ENCODE measurements around the gene RYR3.

RYR3 gene

DNA sequence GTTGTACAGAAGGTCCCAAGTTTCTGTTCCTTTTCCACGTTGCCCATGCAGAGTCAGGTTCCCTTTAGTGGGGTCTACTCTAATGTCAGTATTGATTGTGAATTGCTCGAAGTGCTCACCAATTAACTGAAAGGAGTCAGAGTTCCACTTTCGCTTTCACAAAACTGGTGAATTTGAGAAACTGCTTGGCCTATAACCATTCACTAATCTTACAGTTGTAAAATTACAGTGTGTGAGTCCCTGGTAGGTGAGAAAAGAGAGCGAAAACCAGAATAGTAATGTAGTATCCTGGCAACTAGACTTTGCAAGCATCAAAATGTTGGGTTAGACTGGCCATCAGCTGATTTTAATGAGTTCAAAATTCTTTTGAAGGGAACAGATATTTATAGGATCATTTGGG lies 420.0 kb downstream of the RYR3 start:
- no peak for DNase-seq

DNA sequence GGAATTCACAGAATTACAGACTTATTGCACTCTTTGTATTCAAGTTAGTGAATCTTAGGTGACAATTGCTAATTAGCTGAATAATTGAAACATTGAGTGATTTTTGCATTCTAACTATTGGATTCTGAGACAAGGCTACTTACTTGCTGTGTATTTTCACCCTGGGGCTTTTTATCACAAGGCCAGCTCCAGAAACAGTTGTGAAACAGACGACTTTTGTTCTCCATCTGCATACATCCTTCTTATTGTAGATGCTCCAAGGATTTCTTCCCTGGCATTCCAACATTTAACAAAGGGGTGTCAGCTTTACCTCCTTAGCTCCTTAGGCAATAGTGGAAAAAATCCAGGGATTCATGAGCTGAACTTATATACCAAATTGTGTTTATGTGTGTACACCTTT lies 424.4 kb downstream of the RYR3 start:
- DNase-seq = no peak

DNA sequence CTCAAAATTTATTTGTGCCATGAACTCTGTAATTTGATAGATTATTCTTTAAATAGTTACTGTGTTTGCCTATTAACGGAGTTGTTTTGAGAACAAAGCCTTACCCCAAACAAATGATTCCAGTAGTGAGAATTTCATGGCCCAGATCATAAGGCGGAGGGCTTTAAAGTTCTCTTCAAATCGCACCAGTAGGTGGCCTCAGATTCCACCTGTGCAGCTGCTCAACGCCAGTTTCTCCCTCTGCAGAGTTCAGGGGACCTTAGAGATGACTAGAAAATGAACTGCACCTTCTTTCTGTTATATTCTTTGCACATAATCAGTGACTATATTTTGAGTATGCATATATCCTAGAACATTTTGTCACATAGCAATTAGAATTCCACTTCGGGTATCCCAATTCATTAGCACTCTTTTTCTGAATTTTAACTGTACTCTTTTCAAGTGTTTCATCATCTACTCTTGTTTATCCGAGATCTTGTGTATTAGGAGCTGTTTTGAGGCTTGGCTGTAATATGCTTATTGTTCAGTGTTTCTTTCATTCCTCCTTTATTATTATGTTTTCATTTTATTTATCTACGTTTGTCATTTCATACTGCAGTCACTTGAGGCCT lies 425.0 kb downstream of the RYR3 start:
- peak; percentile 37 for DNase-seq

DNA sequence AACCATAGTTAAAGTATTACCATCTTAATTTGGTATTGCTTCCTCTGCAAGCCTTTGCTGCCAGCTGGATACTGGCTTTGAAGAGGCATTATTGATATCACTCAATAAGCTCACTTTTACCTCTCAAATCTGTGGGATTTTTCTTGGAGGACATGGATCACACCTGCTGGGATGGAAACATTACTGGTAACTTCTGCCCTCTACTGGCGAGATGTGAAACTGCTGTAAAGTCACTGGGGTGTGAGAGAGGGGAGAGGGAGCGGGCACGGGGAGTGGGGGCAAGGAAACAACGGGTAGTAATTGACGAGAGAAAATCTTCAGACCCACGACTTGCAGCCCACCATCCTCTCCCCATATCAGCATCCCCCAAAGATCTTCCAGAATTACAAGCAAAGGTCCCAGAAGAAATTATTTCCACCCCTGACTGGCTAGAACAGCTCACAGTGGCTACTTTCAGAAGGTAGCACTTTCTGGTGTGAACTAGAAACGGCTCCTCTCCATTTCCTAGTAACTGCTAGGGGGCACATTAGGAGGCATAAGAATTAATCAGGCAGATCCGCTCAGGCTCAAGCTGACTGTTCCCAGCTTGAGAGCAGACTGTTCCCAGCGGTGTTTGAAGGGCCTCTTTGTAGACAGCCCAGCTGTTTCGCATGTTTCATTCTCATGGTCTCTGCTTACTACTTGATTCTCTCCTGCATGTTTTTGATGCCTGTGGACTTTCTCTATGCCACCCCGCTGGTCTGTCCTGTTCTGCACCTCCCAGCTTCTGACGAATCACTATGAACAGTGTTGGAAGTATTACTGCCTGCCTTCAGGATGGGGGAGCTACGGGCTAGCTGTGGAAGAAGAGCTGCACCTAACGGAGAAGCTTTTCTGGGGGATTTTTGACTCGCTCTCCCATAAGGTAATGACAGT lies 427.2 kb downstream of the RYR3 start:
- peak; percentile 56 for DNase-seq

DNA sequence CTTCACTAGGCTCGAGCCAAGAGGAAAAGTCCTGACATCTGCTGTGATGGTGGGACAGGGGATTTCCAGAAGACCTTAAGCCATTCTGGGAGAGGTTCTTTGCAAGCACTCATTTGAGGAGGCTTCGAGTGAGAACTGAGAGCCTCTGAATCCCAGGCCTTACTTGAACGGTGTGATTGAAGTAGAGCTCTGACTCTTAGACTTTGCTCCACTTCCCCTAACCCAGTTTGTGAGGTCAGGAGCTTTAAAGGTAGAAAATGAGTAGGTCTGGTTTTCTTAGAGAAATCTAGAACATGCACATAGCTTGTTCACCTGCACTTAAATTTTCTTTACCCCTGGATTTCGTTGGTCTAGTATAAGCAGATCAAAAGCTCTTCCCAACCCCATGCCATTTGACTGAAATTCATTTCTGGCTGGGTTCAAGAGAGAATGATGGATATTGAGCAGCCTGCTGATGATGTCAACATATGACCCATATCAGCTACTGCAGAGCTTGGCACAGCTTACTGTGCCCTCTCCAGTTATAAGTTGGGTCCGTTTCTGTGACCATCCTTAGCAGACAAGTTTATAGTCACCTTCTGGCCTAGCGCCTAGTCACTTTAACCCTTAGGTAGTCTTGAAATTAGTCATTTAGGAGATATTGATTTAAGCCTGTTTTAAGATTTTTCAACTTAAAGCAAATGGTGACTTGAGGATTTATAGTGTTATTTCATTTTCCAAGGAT lies 428.3 kb downstream of the RYR3 start:
- peak; percentile 60 for DNase-seq

DNA sequence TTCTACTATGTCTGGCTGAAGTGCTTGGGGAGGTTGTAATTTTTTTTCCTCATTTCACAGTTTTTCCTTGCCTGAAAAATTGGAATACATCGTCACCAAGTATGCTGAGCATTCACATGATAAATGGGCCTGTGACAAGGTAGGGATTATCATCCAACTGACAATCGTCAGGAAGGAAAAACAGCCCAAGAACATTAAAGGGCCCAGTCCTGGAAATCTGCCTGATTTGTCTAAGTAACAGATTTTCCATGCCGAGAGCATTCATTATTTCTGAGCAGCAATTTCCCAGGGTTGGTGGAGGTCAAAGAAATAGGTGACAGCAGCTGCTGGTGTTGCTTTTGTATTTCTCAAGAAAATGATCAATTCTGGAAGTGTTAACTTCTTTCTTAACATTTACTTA lies 431.5 kb downstream of the RYR3 start:
- DNase-seq = no peak

DNA sequence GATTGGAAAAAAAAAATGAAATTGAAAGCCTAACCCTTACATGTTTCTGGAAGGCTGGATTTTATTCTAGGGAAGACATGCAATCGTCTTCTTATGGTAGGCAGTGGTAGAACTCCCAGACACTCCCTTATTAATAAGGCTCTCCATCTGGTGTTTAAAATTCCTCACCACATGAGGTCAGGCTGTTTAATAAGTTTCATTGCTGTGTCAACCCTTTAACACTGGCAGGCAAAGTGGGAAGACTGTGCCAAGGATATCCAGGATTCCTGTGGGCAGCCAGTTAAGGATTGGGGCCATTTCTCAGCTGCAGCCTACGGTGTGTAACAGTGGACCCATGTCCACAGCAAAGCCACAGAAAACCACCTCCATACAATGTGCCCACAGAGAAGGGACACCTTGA lies 432.0 kb downstream of the RYR3 start:
- DNase-seq = no peak

DNA sequence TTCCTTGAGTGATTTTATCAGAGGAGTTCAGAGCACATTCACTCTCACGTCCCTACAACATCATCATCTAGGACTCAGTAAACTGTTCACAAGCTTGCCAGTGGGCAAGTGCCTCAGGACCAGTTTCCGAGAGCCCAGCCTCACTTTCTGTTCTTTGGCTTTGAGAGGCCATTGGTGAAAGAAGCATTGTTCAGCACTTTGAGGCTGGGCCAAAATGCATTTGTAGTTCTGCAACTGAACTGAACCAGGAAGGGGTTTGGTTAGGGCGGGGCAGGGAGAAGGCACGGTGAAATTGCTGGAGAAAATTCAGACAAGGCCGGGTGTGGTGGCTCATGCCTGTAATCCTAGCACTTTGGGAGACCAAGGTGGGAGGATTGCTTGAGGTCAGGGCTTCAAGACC lies 435.4 kb downstream of the RYR3 start:
- no peak for DNase-seq

DNA sequence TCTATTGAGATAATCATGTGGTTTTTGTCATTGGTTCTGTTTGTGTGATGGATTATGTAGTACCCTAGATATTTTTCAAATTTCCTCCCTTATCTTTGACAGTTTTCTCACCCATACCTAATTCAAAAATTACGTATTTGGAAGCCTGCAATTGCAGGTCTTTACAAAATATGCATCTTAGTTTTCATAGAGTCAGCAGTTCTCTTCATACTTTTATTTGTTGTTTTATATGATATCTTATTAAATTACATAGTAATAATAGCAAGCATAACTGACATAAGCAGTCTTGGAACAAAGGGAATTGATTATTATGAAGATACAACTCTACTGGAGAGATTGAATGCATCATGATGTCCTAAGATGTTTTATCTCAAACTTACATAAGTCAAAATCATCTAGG lies 442.2 kb downstream of the RYR3 start:
- no peak for DNase-seq

DNA sequence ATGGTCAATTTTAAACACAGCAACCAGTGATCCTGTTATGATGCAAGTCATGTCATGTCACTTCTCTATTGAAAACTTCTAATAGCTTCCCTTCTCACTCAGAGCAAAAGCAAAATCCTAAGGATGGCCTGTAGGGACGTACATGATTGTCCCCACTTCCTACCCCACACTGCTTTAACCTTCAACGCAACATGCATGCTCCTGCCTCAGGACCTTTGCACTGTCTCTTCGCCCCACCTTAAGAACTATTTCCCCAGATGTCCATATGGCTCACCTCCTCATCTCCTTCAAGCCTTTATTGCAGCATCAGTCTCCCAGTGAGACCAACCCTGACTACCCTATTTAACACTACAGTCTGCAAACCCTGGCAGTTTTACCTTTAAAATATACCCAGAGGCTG lies 443.5 kb downstream of the RYR3 start:
- no peak for DNase-seq

DNA sequence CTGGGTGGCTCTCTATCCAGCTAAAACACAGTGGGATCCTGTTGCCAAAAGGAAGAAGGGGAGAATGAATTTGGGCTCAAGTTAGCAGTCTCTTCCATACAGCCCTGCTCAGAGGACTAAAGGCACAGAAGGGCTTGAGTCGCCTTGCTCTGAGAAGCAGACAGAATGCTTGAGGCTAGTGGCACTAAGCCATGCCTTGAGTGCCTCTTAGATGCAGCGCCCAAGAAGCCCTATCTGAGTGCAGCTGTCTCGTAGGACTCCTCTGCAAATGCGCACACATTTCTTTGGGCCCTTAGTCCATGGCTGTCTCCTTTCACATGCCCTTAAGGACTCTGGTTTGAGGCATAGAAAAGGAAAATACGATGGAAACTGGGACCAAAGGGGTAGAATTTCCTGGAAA lies 446.2 kb downstream of the RYR3 start:
- no peak for DNase-seq

DNA sequence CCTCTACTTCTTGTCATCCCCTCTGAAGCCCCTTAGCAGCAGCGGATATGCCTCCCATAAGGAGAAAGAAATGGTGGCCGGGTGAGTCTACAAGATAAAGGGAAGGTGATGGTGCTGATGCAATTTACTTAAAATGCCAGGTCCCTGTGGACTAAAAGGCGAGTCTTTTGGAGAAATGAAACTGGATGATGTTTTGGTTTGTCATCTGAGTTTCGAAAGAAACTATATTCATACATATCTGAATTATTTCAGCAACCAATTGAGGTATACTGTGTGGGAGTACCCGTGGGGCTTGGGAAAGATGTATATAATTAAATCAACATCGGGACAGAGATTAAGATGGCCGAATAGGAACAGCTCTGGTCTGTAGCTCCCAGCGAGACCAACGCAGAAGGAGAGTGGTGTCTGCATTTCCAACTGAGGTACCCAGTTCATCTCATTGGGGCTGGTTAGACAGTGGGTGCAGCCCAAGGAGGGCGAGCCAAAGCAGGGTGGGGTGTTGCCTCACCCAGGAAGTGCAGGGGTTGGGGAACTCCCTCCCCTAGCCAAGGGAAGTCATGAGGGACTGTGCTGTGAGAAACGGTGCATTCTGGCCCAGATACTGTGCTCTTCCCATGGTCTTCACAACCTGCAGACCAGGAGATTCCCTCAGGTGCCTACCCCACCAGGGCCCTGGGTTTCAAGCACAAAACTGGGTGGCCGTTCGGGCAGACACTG lies 446.9 kb downstream of the RYR3 start:
- no peak for DNase-seq

DNA sequence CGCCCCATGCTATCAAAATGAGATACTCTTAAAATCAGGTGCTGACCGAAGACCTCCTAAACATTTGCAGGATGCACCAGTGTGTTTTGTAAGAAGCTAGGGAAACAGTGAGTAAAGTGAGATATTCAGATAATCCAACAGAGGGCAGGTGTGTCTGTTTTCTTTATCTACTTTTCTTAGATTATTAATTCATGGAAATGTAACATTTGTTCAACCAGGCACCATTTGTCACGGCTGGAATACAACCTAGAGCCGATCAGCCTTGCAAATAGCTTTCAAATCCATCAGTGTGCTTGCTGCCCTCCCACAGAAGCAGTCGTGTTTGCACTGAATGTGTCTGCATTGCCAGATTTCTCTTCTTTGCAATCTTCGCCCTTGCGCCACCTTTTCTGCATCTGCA lies 455.6 kb downstream of the RYR3 start:
- no peak for DNase-seq

DNA sequence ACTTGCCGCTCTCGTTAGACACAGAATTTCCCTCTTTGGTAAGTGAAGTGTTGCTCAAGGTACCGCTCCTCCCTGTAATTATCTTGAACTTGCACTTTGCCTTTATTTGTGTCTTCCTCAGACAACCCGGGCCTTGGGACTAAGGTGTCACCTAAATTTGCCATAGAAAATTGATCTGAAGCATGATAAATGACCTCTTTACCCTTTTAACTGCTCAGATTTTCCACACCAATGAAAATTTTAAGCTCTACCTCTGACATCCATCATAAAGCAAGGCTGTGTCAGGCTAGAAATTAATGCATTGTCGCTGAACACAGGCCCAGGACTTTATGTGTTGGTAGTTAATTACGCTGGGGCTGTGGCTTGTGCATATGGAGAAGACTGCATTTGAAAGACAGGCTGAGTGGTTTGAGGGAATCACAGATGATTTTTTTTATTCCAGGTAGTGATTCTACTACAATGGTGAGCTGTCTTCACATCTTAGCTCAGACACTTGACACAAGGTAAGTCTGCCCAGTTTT lies 458.0 kb downstream of the RYR3 start:
- DNase-seq = no peak

DNA sequence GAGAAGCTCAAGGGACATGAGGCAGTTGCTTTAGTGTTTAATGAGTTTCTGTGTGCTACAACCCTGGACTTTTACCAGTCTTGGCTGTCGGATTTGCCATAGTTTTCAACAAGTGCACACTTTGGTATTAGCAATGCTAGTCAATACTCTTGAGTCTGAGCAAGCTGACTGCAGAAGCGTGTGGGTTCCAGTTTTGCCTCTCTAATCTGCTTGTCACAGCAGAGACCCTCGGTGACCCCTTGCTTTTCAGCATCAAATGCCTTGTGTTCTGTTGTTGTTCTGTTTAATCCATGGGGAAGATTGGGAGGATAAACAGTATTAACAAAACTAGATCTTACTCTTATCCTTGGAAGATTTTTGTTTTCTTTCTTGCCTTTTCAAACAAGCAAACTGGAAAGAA lies 463.2 kb downstream of the RYR3 start:
- DNase-seq = no peak

DNA sequence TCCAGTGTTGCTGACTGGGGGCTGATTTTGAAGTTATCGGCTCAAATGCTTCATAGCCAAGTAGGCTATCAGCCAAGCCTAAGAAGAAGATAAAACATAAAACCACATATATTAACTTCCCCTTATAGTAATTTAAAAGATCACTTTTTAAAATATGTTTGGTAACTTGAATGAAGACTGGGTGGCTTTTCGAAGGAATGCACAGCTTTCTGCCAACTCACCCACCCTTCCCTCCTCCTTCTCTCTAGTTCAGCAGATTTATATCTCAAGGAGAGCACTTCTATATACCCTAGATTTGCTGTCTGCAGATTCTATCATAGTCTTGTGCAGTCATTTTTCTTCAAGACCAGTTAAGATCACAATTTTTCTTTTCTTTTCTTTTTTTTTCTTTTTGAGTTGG lies 468.1 kb downstream of the RYR3 start:
- DNase-seq = no peak

DNA sequence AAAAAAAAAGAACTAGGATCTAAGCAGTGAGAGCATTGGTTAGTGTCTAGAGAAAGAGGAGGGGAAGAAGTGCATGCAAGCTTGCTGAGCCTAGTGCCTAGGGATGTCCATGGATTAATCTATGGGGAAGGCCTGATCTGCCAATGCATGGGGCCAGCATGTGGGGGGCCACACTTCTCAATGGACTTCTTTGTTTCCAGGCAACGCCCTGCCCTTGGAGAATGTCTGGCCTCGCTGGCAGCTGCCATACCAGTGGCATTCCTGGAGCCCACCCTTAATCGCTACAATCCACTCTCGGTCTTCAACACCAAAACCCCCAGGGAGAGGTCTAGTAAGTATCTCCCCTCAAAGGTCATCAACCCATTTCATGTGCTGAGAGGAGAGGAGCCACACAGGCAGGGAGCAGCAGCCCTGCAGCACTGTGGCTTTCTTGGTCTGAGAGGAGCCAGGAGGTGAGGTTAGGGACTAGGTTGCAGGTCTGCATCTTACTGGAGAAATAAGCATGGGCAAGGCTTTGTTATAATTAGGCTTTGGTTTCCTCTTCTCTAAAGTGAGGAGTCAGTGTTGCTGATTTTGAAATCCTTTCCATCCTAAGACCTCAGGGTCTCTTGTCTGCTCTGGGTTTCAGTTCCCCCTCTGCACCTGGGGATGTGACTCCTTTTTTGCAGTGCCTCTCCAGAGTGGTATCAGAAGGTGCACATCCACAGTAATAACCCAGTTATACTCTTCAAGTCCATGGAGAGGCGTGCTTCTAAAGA lies 469.4 kb downstream of the RYR3 start:
- DNase-seq = no peak

DNA sequence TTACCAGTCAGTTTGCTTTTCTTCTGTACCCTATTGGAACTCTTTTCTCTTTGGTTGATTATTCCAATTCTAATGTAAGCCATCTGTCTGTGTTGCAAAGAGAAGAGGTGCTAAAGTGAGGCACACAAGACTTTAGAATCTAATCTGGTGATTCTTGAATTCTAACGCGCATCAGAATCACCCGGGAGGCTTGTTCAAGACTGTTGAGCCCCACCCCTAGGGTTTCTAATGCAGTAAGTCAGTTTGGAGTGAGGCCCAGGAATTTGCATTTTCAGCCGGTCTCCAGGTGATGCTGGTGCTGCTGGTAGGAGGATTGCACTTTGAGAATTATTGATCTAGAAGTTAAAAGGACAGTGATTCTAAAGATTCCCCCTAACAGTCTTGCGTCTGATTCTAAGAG lies 472.2 kb downstream of the RYR3 start:
- no peak for DNase-seq

DNA sequence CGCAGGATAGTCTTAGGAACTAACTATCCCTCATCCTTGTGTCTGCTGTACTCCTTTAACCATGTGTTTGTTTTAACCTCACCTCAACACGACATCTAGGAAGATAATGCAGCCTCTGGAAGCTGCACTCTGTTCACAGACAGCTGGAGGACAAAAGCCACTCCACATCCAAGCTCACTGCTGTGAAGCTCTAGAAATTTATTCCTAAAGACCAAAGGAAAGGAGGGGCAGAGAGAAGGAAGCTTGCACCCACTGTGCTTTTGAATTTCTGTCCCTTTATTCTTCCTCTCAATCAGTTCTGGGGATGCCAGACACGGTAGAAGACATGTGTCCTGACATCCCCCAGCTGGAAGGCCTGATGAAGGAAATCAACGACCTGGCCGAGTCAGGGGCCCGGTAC lies 474.6 kb downstream of the RYR3 start:
- DNase-seq = no peak

DNA sequence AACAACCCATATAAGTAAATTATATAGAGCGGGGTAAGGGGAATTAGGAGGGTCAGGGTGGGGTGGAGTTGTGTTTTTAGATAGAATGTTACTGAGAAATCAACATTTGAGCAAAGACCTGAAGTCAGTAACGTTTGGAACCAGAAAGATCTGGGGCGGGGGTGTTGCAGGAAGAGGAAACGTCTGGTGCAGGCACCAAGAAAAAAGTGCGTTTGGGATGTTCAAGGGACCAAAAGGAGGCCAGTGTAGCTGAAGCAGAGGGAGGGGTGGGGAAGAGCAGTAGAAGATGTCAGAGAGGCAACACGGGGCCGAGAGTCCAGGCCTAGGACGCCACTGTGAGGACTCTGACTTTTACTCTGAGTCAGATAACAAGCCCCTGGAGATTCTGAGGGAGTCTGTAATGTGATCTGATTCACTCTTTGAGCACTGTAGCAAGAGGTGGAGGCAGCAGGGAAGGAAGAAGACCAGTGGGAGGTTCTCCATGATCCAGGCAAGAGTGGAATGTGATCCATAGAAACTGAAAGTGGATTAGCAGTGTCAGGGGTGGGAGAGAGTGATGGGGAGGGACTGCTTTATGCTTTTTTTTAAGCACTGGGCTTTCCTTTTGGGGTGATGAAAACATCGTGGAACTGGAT lies 478.3 kb downstream of the RYR3 start:
- no peak for DNase-seq

DNA sequence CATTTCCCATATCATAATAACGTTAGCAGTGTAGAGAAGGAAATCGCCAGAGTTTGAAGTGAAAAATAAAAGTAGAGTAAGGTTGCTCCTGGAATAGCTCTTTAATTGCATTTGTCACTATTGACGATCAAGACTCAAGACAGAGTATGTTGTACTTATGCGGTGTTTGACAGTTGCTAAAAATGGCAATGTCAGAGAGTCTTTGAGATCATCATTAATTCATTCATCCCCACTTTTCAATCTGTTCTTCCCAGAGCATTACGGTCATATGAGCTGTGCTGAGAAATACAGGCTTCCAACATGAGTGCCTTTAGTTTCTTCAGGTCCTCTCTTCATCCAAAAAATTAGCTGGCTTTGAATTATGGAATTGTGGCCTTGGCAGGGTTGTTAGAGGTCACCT lies 483.7 kb downstream of the RYR3 start:
- no peak for DNase-seq

DNA sequence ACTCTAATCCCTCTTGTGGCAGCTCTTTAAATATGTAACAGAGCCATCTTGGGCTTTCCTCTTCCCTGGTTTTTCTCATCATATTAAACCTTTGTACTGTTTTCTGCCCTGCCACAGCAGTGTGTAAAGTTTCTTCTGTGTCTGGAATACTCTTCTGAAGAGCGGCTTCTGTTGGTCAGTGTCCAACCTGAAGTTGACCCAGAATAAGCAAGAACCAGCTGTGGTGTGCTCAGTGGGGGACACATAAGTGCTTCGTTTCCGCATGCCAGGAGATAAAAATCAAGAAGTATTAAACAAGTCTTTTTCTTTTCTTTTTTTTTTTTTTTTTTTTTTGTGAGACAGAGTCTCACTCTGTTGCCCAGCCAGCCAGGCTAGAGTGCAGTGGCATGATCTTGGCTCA lies 484.3 kb downstream of the RYR3 start:
- no peak for DNase-seq

All from activated CD4-positive, alpha-beta T cell treated with anti-CD3 and anti-CD28 coated beads, Interleukin-2, Interleukin-6, amounts not matched to agents 100 ng/mL and 50 ng/mL, durations not matched to agents 16 hours and 8 hours (primary cell).